Esophagus muscularis mucosa (tissue), 4 donors: Measurements from ENCODE around the gene PRM3.

Experiments used
- EP300 ChIP-seq: sonication (generic); formaldehyde crosslinking; IDR thresholded peaks from one replicate; pipeline ENCODE4 v1.6.1; 2017; ENCODE audit warnings: antibody characterized with exemption
- POLR2A ChIP-seq: fragments of 450-650 bp; IDR thresholded peaks from one replicate; pipeline ENCODE4 v1.6.1; 2017; ENCODE audit warnings: antibody characterized with exemption, moderate library complexity, mild to moderate bottlenecking, low read depth
- POLR2AphosphoS5 ChIP-seq, 2 donors: sonication (generic); formaldehyde crosslinking; IDR thresholded peaks; one replicate each; pipeline ENCODE4 v1.6.1; 2017; ENCODE audit warnings: antibody characterized with exemption in 2 of 2
- TF ChIP-seq, protein P1 (sequence below), 3 experiments: fragments of 200-600 bp in 2 of 3; fragments of 450-650 bp in 1 of 3; sonication (generic) in 2 of 3; IDR thresholded peaks; one replicate each; pipeline ENCODE4 v1.5.1; 2017 to 2019; ENCODE audit warnings: antibody characterized with exemption in 3 of 3, mild to moderate bottlenecking in 2 of 3, moderate library complexity in 1 of 3

DNA sequence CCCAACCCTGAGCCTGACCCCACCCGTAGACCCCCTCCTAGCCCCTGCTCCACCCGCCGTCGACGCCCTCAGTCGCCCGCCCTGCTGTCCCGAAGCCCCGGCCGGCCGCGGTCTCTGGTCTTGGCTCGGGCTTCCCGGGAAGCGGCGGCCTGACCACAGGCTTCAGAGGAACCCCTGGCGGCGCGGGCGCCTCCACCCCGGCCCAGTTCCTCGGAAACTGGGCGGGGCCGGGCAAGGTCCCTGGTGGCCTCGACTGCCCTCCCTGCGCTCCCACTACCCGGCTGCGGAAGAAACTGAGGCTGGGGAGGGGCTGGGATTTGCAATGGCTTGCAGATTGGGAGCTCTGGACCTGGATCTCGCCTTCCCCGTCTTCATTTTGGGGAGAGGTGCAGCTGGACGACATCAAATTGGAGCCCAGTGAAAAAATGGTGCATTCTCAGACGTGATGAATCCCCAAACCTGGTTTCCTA, 16.7 kb downstream of the PRM3 start:
- TF ChIP-seq, protein P1, sequence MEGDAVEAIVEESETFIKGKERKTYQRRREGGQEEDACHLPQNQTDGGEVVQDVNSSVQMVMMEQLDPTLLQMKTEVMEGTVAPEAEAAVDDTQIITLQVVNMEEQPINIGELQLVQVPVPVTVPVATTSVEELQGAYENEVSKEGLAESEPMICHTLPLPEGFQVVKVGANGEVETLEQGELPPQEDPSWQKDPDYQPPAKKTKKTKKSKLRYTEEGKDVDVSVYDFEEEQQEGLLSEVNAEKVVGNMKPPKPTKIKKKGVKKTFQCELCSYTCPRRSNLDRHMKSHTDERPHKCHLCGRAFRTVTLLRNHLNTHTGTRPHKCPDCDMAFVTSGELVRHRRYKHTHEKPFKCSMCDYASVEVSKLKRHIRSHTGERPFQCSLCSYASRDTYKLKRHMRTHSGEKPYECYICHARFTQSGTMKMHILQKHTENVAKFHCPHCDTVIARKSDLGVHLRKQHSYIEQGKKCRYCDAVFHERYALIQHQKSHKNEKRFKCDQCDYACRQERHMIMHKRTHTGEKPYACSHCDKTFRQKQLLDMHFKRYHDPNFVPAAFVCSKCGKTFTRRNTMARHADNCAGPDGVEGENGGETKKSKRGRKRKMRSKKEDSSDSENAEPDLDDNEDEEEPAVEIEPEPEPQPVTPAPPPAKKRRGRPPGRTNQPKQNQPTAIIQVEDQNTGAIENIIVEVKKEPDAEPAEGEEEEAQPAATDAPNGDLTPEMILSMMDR (IDR thresholded peaks at IDR 0.05) = no peak
- TF ChIP-seq POLR2AphosphoS5 (IDR thresholded peaks at IDR 0.05) = no peak
- TF ChIP-seq POLR2A = no peak
- TF ChIP-seq EP300 = no peak
